Activated CD4-positive, alpha-beta T cell treated with anti-CD3 and anti-CD28 coated beads for 36 hours (primary cell): ENCODE measurements around the gene CDHR3. TPM values are rescaled to one million over a fixed set of nuclear protein-coding genes. Genes with fewer than 3 reads are reported as not detected.

Source experiments
- ATAC-seq: fragments of 200-7000 bp; cut with Tn5 transposase; one replicate; pipeline ENCODE4 v1.10.0; 2021; ENCODE audit warnings: mild to moderate bottlenecking, moderate library complexity
- CTCF ChIA-PET: fragments of 350-600 bp; sonication (Branson Sonifier 250); formaldehyde crosslinking; loops from one replicate; lab custom pipeline; 2021; ENCODE audit warnings: antibody characterized with exemption; lab: Charles Lee
- POLR2A ChIA-PET: fragments of 350-600 bp; sonication (Branson Sonifier 250); formaldehyde crosslinking; loops from one replicate; lab custom pipeline; 2021; ENCODE audit warnings: antibody characterized with exemption, inconsistent platforms; lab: Charles Lee
- DNase-seq: peaks from one replicate; pipeline ENCODE4 v3.0.0-alpha.2; 2020
- H3K27ac Mint-ChIP-seq: one replicate; pipeline ENCODE4 v1.8.0; 2021; ENCODE audit warnings: mixed read lengths
- H3K27me3 Mint-ChIP-seq: one replicate; pipeline ENCODE4 v1.8.0; 2021; ENCODE audit warnings: mixed read lengths
- H3K36me3 Mint-ChIP-seq: one replicate; pipeline ENCODE4 v1.8.0; 2021; ENCODE audit warnings: low read depth, mixed read lengths
- H3K4me1 Mint-ChIP-seq: one replicate; pipeline ENCODE4 v1.8.0; 2021; ENCODE audit warnings: mixed read lengths
- H3K4me3 Mint-ChIP-seq: one replicate; pipeline ENCODE4 v1.8.0; 2021; ENCODE audit warnings: mild to moderate bottlenecking, moderate library complexity, mixed read lengths
- H3K9me3 Mint-ChIP-seq: one replicate; pipeline ENCODE4 v1.8.0; 2021; ENCODE audit warnings: low read depth, mixed read lengths
- intact Hi-C, 2 experiments: fragments of 100-400 bp; cut with DNase I in 1 of 2; cut with micrococcal nuclease in 1 of 2; formaldehyde crosslinking; loops; one replicate each; pipeline versions ENCODE4 v1.14.2 to v1.15.1; 2022 to 2024; cut with DNase I, micrococcal nuclease
- total RNA-seq, 2 experiments: library from RNA; stranded (reverse); gene quantifications; one replicate each; pipeline ENCODE4 v1.2.3, GENCODE V29; 2021

Gene CDHR3
- total RNA-seq, 2 experiments from 2014 or later, result 0.55 to 0.93 TPM

DNA sequence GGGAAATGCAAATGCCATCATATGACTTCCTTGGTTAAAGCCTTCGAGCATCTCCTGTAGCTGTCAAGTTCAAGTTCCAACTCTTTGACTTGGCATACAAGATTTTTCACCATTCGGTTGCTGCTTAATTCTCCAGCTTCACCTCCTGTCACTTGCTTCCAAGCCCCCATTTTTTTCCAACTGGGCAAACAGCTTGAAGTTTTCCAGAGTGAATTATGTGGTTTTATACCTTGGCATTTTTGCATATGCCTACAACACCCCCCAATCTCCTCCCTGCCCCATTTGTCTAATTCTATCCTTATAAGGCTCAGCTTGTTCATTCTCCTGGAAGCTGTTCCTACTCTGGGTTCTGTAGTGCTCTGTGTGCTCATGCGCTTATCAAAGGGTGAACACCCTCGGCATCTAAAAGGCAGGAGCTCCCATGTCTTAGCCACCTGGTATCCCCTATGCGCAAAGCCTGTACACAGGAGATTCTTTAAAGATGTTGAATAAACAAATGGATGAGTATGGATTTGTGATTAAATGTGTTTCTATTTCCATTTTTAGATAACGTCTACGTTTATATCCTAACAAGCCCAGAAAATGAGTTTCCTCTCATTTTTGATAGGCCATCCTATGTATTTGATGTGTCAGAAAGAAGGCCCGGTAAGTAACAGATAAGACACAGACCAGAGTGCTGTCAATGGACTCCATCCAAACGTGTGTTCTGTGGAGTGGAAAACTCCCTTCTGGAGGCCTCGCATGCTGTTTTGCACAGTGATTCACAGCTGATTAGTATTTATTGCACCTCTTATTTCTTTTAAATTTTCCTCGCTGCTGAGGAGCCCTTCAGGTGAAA lies 52.5 kb downstream of the CDHR3 start:
- ChIA-PET POLR2A (no interaction called here), CTCF (interaction anchor here (1.0 to 2.3 kb wide), 2 partner anchors 13 to 15 kb away, joined by 4 to 8 read pairs; no protein-coding TSS in a partner anchor)
- H3K4me1 Mint-ChIP-seq, result peaks cover 36% of the 10 kb centered on the region
- ATAC-seq (no peak), DNase-seq (no peak)
- no peaks in the 10 kb centered on the region for H3K9me3 Mint-ChIP-seq
- intact Hi-C loops, result no loop called here
- no peak overlapping the region for H3K4me3 Mint-ChIP-seq
- H3K27me3 Mint-ChIP-seq, result no peaks in the 10 kb centered on the region
- no peaks in the 10 kb centered on the region for H3K36me3 Mint-ChIP-seq
- H3K27ac Mint-ChIP-seq, result no peak overlapping the region

GRCh38 chr7:106016331-106016730 lies 53.3 kb downstream of the CDHR3 start:
- Mint-ChIP-seq H3K27ac (no peak overlapping the region), H3K36me3 (no peaks in the 10 kb centered on the region), H3K27me3 (no peaks in the 10 kb centered on the region), H3K9me3 (no peaks in the 10 kb centered on the region), H3K4me1 (peaks cover 43% of the 10 kb centered on the region), H3K4me3 (no peak overlapping the region)
- ChIA-PET CTCF (interaction anchor here (2.3 kb wide), 1 partner anchor 14 kb away, joined by 8 read pairs; no protein-coding TSS in a partner anchor), POLR2A (no interaction called here)
- intact Hi-C loops, result no loop called here
- DNase-seq (no peak), ATAC-seq (no peak)

DNA sequence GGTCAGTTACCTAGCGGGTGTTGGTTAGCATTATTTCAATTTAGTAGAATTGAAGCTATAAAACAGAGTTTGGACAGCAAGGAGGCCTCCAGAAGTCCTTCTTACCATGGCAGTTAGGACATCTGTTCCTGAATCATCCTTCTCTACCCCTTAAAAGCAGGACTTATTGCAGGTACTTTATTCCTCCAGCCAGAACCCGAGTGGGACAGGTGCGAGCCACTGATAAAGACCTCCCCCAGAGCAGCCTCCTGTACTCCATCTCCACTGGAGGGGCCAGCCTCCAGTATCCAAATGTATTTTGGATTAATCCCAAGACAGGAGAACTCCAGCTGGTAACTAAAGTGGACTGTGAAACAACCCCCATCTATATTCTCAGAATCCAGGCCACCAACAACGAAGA lies 54.6 kb downstream of the CDHR3 start:
- H3K9me3 Mint-ChIP-seq, result no peaks in the 10 kb centered on the region
- DNase-seq (no peak), ATAC-seq (no peak)
- no peaks in the 10 kb centered on the region for H3K36me3 Mint-ChIP-seq
- intact Hi-C loops, result no loop called here
- CTCF ChIA-PET, result interaction anchor here (0.6 to 1.0 kb wide), 2 partner anchors 25 kb away, joined by 3 to 4 read pairs; no protein-coding TSS in a partner anchor
- no peak overlapping the region for H3K4me3 Mint-ChIP-seq
- POLR2A ChIA-PET, result no interaction called here
- H3K27ac Mint-ChIP-seq, result no peak overlapping the region
- peaks cover 47% of the 10 kb centered on the region for H3K4me1 Mint-ChIP-seq
- H3K27me3 Mint-ChIP-seq, result no peaks in the 10 kb centered on the region

DNA sequence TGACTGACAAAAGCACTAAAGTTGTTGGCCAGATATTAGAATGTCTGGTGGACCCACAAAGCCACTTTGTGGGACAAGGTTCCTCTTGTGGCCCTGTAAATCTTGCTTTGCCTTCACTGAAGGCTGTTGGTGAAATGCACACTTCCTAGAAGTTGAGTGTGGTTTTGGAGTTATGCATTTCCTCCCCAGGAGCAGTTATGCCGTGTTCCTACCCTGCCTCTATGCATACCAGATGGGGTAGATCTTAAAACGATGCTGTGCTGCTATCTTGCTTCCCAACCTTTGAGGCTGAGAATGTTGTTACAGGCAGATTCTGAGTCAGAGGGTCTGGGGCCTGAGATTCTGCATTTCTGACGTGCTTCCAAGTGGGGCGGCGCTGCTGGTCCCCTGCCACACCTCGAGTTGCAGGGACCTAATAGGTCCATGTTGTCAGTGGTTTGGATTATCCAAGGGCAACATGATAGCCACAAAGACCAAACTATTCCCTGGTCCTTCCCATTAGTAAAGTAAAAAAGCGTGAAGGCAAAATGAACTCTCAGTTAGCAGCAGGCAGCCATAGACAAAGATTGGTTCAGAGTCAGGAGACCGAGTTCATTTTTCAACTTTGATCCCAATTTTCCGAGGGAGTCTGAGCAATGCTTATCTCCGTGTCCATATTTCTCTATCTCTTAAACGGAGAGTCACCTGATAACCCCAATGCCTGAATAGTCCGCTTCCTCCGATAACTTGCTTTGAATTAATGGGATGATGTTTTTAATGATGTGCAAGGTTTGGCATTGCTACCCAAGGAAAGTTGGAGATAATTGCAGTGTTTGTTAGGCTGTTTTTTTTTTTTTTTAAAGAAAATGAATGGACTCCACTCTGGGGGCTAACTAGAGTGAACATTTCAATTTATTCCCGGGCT lies 55.8 kb downstream of the CDHR3 start:
- POLR2A ChIA-PET, result no interaction called here

DNA sequence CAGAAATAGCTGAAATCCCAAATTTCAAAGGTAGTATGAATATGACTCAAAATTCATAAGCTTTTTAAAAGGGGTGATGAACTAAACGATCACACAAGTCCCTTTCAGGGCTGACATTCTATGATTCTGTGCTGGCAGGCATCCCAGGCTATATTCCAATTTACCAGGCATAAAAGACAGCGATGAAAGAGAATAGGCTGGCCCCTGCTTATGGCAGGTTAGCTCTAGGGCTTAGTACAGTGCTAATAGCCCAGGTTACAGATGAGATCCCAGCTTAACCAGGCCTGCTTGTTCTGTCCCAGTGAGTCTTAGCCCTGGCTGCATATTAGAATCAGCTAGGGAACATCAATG lies 56.4 kb downstream of the CDHR3 start:
- ChIA-PET CTCF (interaction anchor here (0.5 to 1.9 kb wide), 7 partner anchors 11 to 1499 kb away, joined by 3 to 5 read pairs (median 4); no protein-coding TSS in a partner anchor), POLR2A (interaction anchor here (0.6 kb wide), 1 partner anchor 9 kb away, joined by 3 read pairs; no protein-coding TSS in a partner anchor)
- Mint-ChIP-seq H3K9me3 (no peaks in the 10 kb centered on the region), H3K27ac (no peak overlapping the region), H3K4me3 (no peak overlapping the region), H3K36me3 (no peaks in the 10 kb centered on the region), H3K4me1 (peaks cover 64% of the 10 kb centered on the region), H3K27me3 (no peaks in the 10 kb centered on the region)
- DNase-seq (no peak), ATAC-seq (no peak)
- intact Hi-C loops, result no loop called here

More for the DNA sequence above, 55.8 kb downstream of the CDHR3 start:
- peaks cover 58% of the 10 kb centered on the region for H3K4me1 Mint-ChIP-seq
- intact Hi-C loops, result no loop called here
- no peaks in the 10 kb centered on the region for H3K36me3 Mint-ChIP-seq
- CTCF ChIA-PET, result interaction anchor here (0.5 to 1.9 kb wide), 5 partner anchors 10 to 1499 kb away, joined by 3 to 5 read pairs (median 4); no protein-coding TSS in a partner anchor
- no peak overlapping the region for H3K4me3 Mint-ChIP-seq
- ATAC-seq (no peak), DNase-seq (no peak)
- no peaks in the 10 kb centered on the region for H3K9me3 Mint-ChIP-seq
- H3K27me3 Mint-ChIP-seq, result no peaks in the 10 kb centered on the region
- no peak overlapping the region for H3K27ac Mint-ChIP-seq

DNA sequence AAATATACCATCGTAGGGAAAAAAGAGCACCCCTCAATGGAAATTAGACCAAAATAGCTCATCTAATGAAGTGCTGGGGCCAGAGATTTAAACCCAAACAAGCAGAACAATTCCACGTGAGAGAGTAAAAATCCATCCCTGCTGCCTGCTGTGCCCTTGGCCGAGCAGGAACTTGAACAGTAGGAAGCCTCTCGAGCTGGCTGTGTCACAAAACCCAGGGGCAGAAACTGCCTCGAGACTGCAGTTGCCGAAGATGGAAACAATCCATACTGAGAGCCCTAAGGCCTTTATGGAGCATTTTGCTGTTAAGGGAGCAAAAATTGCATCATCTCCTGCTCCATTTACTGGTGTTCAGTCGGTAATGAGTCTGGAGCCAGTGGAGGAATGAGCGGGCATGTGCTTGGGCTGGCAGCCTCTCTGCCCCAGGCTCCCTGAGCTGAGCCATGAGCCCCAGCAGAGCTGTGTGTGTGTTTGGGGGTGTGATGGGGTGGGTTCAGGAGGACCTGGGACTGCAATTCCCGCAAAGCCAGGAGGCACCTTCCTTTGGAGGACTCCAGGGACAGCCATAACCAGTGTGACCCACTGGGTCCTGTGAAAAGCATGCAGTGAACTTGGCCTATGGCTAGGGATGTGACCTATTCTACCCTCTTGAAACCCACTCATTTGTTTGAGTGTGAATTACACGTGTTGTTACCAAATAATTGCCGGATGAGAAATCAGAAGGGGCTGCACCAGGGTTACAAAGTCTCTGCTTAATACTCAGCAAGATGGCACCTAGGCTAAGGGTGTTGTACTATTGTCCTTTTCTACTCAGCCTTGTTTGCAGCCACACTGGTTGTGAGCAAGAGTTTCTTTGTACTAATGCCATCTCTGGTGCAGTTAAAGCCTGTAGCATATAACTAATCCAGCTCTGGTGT lies 58.3 kb downstream of the CDHR3 start:
- Mint-ChIP-seq H3K4me3 (no peak overlapping the region), H3K27ac (peak overlapping the region; percentile 84), H3K4me1 (peaks cover 59% of the 10 kb centered on the region), H3K36me3 (no peaks in the 10 kb centered on the region), H3K9me3 (no peaks in the 10 kb centered on the region), H3K27me3 (no peaks in the 10 kb centered on the region)
- ATAC-seq, result peak; percentile 48
- peak; percentile 25 for DNase-seq
- intact Hi-C loops, result loop anchor here (1.0 to 5.0 kb wide), 7 partner anchors 21 to 344 kb away; partner anchors contain the start of gene ATXN7L1 (in 2 of the 2)
- ChIA-PET POLR2A (interaction anchor here (1.4 to 1.8 kb wide), 2 partner anchors 213 to 255 kb away, joined by 4 to 5 read pairs; no protein-coding TSS in a partner anchor), CTCF (interaction anchor here (0.6 to 3.1 kb wide), 9 partner anchors 13 to 369 kb away, joined by 3 to 26 read pairs (median 4); no protein-coding TSS in a partner anchor)

DNA sequence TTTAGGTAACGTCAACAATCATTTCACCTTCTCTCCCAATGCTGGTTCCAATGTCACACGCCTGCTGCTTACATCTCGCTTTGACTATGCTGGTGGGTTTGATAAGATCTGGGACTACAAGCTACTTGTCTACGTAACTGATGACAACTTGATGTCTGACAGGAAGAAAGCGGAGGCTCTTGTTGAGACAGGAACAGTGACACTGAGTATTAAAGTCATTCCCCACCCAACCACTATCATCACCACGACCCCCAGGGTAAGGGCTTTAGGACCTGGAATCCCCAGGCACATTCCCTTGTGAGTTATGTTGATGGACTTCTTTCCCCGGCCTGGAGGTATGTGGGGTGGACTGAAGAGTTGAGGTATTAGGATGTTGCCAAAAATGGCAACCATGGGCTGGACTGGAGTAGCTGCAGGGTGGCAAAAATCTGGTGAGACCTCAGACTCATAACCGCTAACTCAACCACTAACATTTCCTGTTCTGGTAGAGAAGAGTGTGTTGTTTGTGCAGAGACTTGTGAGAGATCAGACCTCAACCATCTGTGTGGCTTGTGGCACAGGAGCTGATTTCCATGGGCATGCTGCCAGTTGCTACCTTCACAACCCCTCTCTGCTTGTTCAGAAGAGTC lies 59.2 kb downstream of the CDHR3 start:
- ATAC-seq, result peak; percentile 87
- peak overlapping the region; percentile 84 for H3K27ac Mint-ChIP-seq
- ChIA-PET POLR2A (interaction anchor here (0.6 to 1.8 kb wide), 3 partner anchors 182 to 256 kb away, joined by 4 to 5 read pairs (median 4); no protein-coding TSS in a partner anchor), CTCF (interaction anchor here (0.6 to 3.1 kb wide), 12 partner anchors 8 to 370 kb away, joined by 3 to 26 read pairs (median 3); no protein-coding TSS in a partner anchor)
- H3K27me3 Mint-ChIP-seq, result no peaks in the 10 kb centered on the region
- peak overlapping the region; percentile 19 for H3K4me3 Mint-ChIP-seq
- no peaks in the 10 kb centered on the region for H3K9me3 Mint-ChIP-seq
- intact Hi-C loops, result loop anchor here (1.0 to 5.0 kb wide), 7 partner anchors 20 to 345 kb away; partner anchors contain the start of gene ATXN7L1 (in 2 of the 2)
- H3K36me3 Mint-ChIP-seq, result no peaks in the 10 kb centered on the region
- peak; percentile 82 for DNase-seq
- H3K4me1 Mint-ChIP-seq, result peaks cover 57% of the 10 kb centered on the region

DNA sequence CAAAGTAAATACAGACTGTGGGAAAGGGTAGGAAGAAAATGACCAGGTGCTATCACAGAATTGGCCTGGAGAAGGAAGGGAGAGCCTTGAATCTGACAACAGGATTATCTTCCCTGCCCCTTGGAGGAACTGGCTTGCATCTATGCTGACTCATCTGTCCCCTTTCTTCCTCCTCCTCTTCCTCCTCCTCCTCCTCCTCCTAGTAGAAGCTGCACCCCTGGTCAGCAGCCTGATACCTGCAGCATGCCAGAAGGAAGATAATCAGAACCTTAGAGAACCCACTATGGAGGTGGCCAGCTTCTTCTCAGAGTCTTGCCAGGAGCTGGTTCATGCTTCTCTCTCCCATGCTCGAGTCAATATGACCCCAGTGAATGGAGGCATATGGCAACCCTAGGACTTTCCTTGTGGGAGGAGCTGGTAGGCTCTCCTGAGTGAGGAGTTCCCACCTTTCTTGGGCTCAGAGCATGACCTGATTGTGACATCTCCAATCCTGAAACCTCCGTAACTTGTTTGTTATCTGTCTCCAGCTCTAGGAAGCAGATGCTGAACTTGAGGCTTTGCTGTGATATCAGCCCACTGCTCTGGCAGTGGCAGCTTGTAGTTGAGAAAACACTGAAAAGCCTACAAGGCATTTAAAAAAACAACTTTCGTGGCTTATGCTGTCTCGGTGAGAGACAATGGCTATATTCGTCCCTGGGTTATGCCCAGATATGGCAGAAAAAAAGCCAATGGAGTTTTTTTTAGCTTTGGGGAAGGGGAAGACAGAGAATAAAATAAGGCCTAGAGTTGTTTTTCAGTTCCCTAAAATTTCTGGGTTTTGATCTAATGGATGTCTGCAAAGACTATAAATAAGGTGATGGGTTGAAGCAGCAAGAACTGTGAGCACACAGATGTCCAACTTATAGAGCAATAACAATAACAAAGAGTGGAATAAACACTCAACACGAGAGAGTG lies 60.6 kb downstream of the CDHR3 start:
- intact Hi-C loops, result loop anchor here (2.0 to 5.0 kb wide), 6 partner anchors 15 to 346 kb away; partner anchors contain the start of gene ATXN7L1 (in 1 of the 2)
- no peaks in the 10 kb centered on the region for H3K9me3 Mint-ChIP-seq
- DNase-seq (no peak), ATAC-seq (no peak)
- ChIA-PET POLR2A (interaction anchor here (1.8 kb wide), 1 partner anchor 257 kb away, joined by 5 read pairs; no protein-coding TSS in a partner anchor), CTCF (interaction anchor here (0.7 to 3.1 kb wide), 8 partner anchors 15 to 266 kb away, joined by 3 to 26 read pairs (median 3); no protein-coding TSS in a partner anchor)
- no peaks in the 10 kb centered on the region for H3K27me3 Mint-ChIP-seq
- H3K4me1 Mint-ChIP-seq, result peaks cover 57% of the 10 kb centered on the region
- H3K27ac Mint-ChIP-seq, result peak overlapping the region; percentile 84
- H3K36me3 Mint-ChIP-seq, result no peaks in the 10 kb centered on the region
- H3K4me3 Mint-ChIP-seq, result no peak overlapping the region

- intact Hi-C loops, result no loop called here
- Mint-ChIP-seq H3K9me3 (no peaks in the 10 kb centered on the region), H3K4me3 (no peak overlapping the region), H3K4me1 (peaks cover 46% of the 10 kb centered on the region), H3K27me3 (no peaks in the 10 kb centered on the region), H3K36me3 (no peaks in the 10 kb centered on the region), H3K27ac (no peak overlapping the region)
- CTCF ChIA-PET, result interaction anchor here (0.7 to 2.5 kb wide), 5 partner anchors 16 to 560 kb away, joined by 3 to 26 read pairs (median 6); no protein-coding TSS in a partner anchor
- no peak for DNase-seq
- no peak for ATAC-seq
- POLR2A ChIA-PET, result interaction anchor here (0.6 kb wide), 2 partner anchors 17 to 87 kb away, joined by 3 read pairs; no protein-coding TSS in a partner anchor
Measured at GRCh38 chr7:106026101-106026500, 63.0 kb downstream of the CDHR3 start.
